NK-92 treated with Interleukin-12 subunit alpha and Interleukin-12 subunit beta, amount 100 ng/mL, for 24 hours (cell line): ENCODE measurements around the gene ROCK1.
"Not testable (repeated sequence)": the region's sequence is repeated elsewhere in the genome, so short reads cannot be mapped to it uniquely, and the experiment has no call there.

ENCODE experiments used
- DNase-seq: peaks from one replicate; lab custom pipeline; 2025; lab: John Stamatoyannopoulos, UW

ROCK1 gene

GRCh38 chr18:21111346-21112139, at the start of gene ROCK1:
Gene ROCK1, minus strand, starts transcription at chr18:21111813. Its CDS starts 903 bp downstream, at chr18:21110910.
- DNase-seq, result peak; percentile 97

GRCh38 chr18:21155443-21155842, 43.8 kb upstream of the ROCK1 start:
- DNase-seq, result no peak

- DNase-seq, result no peak
Measured at GRCh38 chr18:21146016-21146415, 34.4 kb upstream of the ROCK1 start.

GRCh38 chr18:21145371-21145770, 33.8 kb upstream of the ROCK1 start:
- DNase-seq, result no peak

- DNase-seq, result no peak
Measured at GRCh38 chr18:21141668-21142422, 30.2 kb upstream of the ROCK1 start.

- DNase-seq, result not testable (repeated sequence)
Measured at GRCh38 chr18:21137719-21138488, 26.3 kb upstream of the ROCK1 start.

GRCh38 chr18:21134895-21135294, 23.3 kb upstream of the ROCK1 start:
- no peak for DNase-seq

GRCh38 chr18:21132398-21132918, 20.8 kb upstream of the ROCK1 start:
- DNase-seq, result no peak

DNA sequence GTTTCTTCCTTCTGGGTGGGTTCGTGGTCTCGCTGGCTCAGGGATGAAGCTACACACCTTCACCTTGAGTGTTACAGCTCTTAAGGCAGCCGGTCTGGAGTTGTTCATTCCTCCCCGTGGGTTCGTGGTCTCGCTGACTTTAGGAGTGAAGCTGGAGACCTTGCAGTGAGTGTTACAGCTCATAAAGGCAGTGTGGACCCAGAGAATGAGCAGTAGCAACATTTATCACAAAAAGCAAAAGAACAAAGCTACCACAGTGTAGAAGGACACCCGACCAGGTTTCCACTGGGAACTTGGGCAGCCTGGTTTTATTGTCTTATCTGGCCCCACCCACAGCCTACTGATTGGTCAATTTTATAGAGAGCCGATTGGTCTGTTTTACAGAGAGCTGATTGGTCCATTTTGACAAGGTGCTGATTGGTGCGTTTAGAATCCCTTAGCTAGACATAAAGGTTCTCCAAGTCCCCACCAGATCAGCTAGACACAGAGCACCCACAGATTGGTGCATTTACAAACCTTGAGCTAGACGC, 20.1 kb upstream of the ROCK1 start:
- DNase-seq, result no peak

DNA sequence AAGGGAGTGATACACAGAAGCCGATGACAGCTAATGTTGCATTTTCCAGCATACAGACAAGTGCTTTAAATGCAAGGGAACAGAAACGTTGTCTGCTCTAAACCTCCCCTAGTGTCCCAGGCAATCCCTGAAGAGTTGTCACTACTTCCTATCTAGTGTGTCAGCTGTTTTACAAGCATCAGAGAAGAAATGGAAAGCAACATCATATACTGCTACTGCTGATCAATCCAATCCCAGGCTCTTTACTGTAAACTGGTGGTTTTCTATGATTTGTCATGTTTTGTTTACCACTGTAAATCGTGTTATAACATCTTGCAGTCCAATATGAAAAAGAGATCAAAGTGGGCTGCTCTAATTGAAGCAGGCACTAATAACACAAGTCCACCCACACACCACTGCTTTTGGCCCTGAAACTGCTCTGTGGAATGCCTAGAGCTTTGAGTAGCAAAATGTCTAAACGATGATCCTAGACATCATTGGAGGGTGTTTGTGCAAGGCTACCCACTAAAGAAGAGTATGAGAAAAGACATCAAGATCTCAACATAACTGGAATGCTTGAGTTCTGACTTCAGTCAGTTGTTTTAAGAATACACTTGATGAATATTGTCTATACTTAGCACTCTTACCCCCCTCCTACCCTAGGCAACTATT, 18.1 kb upstream of the ROCK1 start:
- no peak for DNase-seq

DNA sequence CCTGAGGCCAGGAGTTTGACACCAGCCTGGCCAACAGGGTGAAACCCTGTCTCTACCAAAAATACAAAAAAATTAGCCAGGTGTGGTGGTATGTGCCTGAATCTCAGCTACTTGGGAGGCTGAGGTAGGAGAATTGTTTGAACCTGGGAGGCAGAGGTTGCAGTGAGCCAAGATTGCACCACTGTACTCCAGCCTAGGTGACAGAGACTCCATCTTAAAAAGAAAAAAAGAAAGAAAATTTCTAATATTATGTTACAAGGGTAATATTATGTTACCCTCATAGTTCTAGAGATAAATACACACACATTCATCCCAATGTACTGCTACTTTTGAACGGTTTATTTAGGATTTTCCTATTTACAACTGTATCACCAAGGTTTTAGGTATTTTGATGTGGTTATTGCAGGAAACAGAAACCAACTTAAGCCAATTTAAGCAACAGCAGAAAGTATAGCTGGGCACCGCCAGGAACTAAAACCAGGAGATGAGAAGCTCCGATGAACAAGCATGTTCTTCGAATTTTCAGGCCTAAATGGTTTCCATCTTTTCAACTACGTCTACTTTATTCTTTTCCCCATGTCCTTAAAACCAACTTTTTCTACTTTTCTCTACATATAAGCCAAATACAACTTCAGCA, 11.8 kb upstream of the ROCK1 start:
- DNase-seq, result no peak

GRCh38 chr18:21118806-21119205, 7.2 kb upstream of the ROCK1 start:
- no peak for DNase-seq

DNA sequence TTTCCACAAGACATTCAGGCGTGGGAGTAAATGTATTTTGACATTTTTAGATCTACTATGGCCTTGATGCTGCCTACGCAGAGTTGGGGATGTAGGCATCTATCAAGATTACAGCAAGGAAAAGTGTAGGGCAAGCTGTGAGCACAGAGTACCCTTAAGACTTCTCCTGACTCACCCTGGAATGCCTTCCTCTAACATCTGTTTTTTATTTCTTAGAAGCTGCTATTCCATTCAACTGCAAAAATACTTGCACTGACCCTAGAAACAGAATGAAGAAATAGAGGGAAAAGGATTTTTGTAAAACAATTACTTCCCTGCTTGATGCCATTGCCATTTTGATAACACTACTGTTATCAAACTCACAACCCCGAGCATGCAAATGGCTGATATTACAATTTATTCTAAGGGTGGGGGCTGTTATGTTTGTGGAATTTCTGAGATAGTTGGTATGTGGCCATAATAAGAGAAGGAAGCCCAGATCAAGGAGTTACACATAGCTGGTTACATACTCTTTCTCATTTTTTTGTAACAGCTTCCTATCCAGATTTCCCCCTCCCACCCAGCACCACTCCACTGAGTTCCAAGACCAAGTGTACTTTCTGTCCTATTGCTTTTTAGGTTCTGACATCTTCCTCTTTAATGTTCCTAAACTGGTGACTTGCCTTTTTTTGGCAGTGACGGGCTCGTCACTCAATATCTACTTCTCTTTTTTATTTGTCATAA, 6.0 kb upstream of the ROCK1 start:
- DNase-seq, result no peak

GRCh38 chr18:21115519-21116411, 4.2 kb upstream of the ROCK1 start:
- no peak for DNase-seq

DNA sequence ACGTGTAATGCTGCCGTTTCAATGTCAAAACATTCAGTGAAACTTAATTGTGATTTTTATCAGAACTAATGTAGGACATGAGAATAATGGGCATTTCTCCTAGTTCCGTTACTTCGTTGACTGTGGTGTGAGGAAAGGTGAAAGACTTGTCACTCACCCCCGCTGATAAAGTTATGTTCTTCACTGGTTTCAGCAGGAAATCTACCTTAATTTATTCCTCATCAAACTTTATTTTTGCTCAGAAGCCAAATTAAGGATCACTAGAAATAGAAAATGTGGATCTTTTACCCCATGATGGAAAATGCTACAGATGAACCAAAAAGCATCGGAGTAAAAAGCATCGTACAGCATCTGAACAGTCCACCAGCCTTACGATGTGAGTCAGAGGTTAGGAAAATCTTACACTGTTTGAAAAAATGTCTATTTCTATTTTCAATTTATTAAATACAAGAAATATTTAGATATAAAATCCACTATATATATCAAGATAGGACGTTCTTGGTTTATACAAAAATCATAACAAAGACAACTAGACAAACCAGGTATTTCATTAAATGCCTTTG, 1.0 kb upstream of the ROCK1 start:
- no peak for DNase-seq

- no peak for DNase-seq
Measured at GRCh38 chr18:21112140-21112473, 494 bp upstream of the ROCK1 start.

- DNase-seq, result peak; percentile 62
Measured at GRCh38 chr18:21110713-21111345, 784 bp downstream of the ROCK1 start.

DNA sequence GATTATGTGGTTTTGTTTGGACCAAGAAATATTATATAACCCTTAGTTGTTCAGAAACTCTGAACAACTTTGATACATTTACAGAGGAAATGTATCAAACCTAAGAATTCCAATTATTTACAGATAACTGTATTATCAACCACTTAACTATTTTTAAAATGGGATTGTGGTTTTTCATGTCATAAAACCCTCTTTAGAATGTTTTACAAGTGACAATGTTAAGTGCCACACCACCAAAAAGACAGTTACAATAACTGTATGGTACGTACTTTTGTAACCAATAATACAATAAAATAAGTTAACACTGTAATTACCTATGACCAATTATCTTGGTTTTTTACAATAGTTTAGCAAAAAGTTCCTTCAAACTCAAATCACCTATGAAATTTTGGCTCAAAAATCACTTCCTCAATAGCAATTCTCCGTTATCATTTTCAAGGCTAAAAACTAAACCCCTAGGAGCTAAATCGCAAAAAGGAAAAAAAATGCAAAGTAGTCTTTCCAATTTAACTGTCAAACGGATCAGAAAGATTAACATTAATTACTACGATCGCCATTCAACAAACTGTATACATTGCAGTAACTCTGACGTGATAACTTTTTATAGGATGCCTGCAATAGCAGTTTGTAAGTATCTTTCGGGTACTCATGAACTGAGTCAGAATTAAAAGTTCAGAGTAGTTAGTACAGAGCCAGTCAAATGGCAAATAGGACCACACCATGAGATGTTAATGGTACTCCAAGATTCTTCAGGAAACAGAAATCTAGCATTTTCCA, 1.5 kb downstream of the ROCK1 start:
- no peak for DNase-seq
